SK-N-MC (cell line): ENCODE results near the gene CLASP1.

ENCODE experiments used
- EZH2 ChIP-seq: fragments of 200-600 bp; sonication (generic); IDR thresholded peaks from one replicate; pipeline ENCODE4 v1.6.1; 2017; ENCODE audit warnings: antibody characterized with exemption
- FOXP2 ChIP-seq: optimal IDR thresholded peaks from 2 replicates; pipeline ENCODE3; 2011; ENCODE audit warnings: mild to moderate bottlenecking, moderate library complexity; ENCODE audit not compliant: insufficient read depth; ENCODE audit errors: extremely low read length, control extremely low read depth
- POLR2AphosphoS5 ChIP-seq: IDR thresholded peaks from 2 replicates; pipeline ENCODE4 v1.6.1; 2012; ENCODE audit warnings: mild to moderate bottlenecking, low read depth, low read length, borderline replicate concordance

DNA sequence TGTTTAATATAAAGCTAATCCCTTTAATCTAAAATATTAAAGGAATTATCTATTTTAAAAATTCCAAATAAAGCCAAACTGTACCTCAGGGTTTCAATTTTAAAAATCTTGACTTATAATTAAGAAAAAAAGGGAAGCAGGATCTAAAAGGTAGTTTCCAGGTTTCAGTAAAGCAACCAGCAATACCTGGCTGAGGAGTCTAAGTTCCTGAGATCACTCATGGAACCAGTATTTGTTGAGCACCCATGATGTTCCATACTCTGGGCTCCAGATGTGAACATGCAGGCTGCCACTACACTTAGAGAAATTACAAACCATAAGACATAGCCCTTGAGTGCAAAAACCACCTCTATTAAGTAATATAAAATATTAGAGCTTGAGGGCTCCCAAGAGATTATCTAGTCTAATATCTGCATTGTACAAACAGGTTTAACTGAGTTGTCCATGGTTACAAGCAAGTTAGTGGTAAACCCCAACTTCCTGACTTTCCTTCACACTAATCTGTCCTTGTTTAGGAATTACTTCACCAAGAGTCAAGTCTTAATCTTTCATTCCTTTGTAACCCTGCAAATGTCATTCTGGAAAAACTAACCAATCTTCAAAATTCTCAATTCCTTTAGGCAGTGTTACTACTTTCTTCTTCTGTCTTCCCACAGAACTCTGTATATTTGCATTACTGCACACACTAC, 49.2 kb downstream of the CLASP1 start:
- TF ChIP-seq POLR2AphosphoS5 (no peak), EZH2 (no peak), FOXP2 (no peak)
